Hematopoietic multipotent progenitor cell treated with erythropoietin and hydrocortisone succinate and interleukin-3 and kit ligand, for 15 days (in vitro differentiated cells): ENCODE results near the gene FUCA2.

Experiments used
- DNase-seq: peaks from one replicate; pipeline ENCODE4 v3.0.0-alpha.2; 2015; ENCODE audit warnings: low spot score

FUCA2 gene

GRCh38 chr6:143510991-143511891 is at the start of gene FUCA2:
TSS of gene FUCA2 (minus strand) at chr6:143511720. CDS start at chr6:143511634, 86 bp downstream.
- peak; percentile 67 for DNase-seq

GRCh38 chr6:143561105-143561704 is 49.7 kb upstream of the FUCA2 start:
- DNase-seq = no peak

- no peak for DNase-seq
Observed at GRCh38 chr6:143559051-143559660, 47.6 kb upstream of the FUCA2 start.

GRCh38 chr6:143556529-143556928 is 45.0 kb upstream of the FUCA2 start:
- no peak for DNase-seq

- DNase-seq = no peak
Observed at GRCh38 chr6:143555582-143555981, 44.1 kb upstream of the FUCA2 start.

GRCh38 chr6:143555071-143555492 is 43.6 kb upstream of the FUCA2 start:
- DNase-seq = peak; percentile 15

GRCh38 chr6:143553337-143553736 is 41.8 kb upstream of the FUCA2 start:
- DNase-seq = no peak

GRCh38 chr6:143549949-143550268 is 38.4 kb upstream of the FUCA2 start:
- DNase-seq = no peak

- DNase-seq = no peak
Observed at GRCh38 chr6:143549221-143549948, 37.9 kb upstream of the FUCA2 start.

GRCh38 chr6:143546599-143546998 is 35.1 kb upstream of the FUCA2 start:
- DNase-seq = no peak

- DNase-seq = peak; percentile 30
Observed at GRCh38 chr6:143545976-143546547, 34.5 kb upstream of the FUCA2 start.

- DNase-seq = no peak
Observed at GRCh38 chr6:143545165-143545564, 33.6 kb upstream of the FUCA2 start.

GRCh38 chr6:143544011-143544696 is 32.6 kb upstream of the FUCA2 start:
- DNase-seq = no peak

GRCh38 chr6:143543435-143543834 is 31.9 kb upstream of the FUCA2 start:
- DNase-seq = no peak

GRCh38 chr6:143542888-143543287 is 31.4 kb upstream of the FUCA2 start:
- peak; percentile 17 for DNase-seq

- no peak for DNase-seq
Observed at GRCh38 chr6:143540192-143540591, 28.7 kb upstream of the FUCA2 start.

GRCh38 chr6:143539734-143540133 is 28.2 kb upstream of the FUCA2 start:
- DNase-seq = no peak

GRCh38 chr6:143539106-143539505 is 27.6 kb upstream of the FUCA2 start:
- DNase-seq = no peak

- DNase-seq = no peak
Observed at GRCh38 chr6:143538374-143538773, 26.9 kb upstream of the FUCA2 start.

- DNase-seq = no peak
Observed at GRCh38 chr6:143536866-143537691, 25.6 kb upstream of the FUCA2 start.

GRCh38 chr6:143536461-143536865 is 24.9 kb upstream of the FUCA2 start:
- no peak for DNase-seq
